ENCODE results near the gene PRICKLE3.

The PRICKLE3 gene, protein sequence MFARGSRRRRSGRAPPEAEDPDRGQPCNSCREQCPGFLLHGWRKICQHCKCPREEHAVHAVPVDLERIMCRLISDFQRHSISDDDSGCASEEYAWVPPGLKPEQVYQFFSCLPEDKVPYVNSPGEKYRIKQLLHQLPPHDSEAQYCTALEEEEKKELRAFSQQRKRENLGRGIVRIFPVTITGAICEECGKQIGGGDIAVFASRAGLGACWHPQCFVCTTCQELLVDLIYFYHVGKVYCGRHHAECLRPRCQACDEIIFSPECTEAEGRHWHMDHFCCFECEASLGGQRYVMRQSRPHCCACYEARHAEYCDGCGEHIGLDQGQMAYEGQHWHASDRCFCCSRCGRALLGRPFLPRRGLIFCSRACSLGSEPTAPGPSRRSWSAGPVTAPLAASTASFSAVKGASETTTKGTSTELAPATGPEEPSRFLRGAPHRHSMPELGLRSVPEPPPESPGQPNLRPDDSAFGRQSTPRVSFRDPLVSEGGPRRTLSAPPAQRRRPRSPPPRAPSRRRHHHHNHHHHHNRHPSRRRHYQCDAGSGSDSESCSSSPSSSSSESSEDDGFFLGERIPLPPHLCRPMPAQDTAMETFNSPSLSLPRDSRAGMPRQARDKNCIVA

DNA sequence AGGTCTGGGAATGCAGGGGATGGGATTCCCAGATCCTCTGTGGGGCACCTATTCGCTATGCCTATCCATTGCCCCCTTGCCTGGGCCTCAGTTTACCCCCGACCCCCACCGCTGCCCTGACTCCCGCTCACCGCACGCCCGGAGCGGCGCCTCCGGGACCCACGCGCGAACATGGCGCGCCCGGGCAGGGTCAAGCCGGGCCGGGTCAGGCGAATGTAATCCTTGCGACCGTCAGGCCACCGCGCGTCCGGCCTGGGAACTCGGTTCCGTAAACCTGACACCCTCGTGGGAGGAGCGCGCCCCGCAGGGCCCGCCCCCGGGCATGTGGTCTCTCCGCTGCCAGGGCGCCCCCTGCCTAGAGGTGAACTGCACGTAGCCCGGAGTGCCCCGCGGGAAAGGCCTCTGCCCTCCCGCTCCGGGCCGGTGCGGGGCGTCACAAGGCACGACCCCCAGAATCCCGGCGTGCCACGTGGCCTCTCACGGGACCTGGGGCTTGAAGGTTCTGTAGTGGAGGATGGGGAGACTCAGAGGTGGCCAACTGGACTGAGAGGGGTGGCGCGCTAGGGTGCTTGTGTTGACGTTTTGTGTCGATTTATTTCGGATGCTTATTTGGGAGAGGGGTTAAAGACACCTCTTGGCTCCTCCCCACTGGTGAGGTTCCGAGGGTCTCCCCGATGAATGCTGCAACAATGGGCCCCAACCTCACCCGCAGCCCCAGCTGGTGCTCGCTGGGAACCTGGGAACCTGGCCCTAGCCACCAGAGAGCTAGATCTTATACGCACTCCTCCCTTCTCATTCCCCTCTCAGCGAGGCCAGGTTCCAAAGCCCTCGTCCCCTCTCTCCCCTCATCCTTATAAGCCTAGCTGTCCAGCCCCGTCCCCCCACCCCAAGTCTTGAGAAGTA, at the start of gene PRICKLE3:
Gene PRICKLE3 (minus strand): TSS at position 249 of the 903 bp plus-strand sequence. CDS start 76 bp downstream, at position 173.
- in situ Hi-C loops (cut with MboI; ENCODE audit: low sequenced_read_pairs) = no loop called here

DNA sequence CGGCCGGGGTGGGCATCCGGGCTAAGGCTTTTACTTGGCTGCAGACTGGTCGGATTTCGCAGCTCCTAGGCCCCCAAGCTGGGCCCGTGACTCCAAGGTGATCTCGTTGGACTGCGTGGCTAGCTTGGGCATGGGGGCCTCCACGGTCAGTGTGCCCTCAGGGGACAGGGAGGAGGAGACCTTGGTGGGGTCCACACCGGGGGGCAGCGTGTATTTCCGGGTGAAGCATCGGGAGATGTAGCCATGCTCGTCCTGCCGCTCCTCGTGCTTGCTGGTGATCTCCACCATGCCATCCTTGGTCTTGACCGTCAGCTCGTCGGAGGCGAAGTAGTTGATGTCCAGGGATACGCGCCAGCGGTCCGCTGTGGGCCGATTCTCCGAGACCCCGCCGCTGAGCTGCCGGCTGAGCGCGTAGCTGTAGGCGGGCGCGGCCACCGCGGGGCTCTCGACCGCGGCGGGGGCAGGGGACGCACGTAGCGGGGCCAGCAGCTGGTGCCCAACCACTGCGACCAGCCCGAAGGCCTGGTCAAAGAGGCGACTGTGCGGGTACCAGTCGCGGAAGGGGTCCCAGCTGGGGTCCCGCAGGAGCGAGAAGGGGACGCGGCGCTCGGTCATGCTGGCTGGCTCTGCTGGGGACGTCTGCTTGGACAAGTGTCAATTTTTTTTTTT, 47.8 kb upstream of the PRICKLE3 start:
- in situ Hi-C loops (cut with MboI; ENCODE audit: low sequenced_read_pairs) = no loop called here

DNA sequence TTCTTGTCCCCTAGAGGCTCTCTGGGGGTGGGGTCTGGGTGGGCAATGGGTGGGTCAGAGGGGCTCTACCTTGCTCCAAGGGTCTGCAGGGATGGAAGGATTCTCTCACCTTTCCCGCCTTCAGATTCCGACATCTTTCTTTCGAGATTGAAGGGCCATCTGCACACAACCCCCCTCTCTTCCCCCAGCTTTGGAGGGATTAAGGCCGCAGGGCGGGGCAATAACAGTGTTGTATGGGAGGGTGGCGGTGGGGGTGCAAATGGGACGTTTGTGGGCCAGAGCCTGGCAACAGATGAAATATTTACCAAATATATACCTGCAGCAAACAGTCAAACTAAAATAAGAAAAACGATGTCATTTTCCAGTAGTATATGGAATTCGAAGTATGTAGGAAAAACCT, 47.0 kb upstream of the PRICKLE3 start, which contains the start of gene CACNA1F:
Gene CACNA1F (minus strand): TSS at position 165 of the 400 bp plus-strand sequence. CDS start 31 bp downstream, at position 134.
- in situ Hi-C loops (cut with MboI; ENCODE audit: low sequenced_read_pairs) = no loop called here

DNA sequence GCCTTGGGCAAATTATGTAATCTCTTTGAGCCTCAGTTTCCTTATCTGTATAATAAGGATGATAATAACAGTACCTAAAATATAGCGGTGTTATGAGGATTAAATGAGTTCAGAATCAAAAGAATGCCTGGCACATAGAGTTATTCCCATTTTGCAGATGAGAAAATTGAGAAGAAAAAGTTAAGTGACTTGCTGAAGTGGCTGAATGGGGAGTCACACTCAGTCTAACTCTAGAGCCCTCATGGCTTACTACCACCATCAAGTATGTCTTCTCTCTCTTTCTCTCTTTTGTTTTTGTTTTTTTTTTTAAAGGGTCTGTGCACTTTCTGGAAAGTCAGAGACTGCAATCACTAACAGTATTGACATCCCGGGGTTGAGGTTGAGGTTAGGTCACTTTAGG, 46.4 kb upstream of the PRICKLE3 start:
- in situ Hi-C loops (cut with MboI; ENCODE audit: low sequenced_read_pairs) = no loop called here

DNA sequence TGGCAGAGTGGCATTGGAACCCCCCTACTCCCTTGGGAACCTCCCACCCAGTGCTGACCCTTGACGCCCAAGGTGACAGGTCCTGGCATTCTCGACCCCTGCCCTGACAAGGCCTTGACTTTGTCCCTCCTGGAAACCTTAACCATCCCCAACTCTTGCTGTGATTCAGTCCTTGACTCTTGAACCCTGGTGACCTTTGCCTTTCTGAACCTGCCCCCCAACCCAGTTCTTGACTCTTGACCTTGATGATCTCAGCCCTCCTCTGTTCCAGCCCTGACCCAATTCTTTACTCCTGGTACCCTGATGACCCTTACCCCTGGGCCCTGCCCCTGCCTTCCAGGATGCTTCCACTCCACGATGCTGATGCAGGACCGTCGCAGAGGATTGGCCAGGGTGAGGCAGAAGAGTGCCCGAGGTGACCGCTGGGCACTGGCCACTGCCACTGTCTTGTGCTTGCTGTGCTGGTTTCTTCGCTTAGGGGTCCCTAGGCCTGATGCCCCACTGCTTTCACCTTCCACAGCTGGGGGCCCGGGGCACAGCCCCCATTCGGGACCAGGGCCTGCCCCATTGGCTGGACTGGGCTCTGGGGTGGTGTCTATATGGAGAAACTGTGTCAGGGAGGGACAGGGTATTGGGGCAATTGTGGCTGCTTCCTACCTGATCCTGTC, 45.3 kb upstream of the PRICKLE3 start:
- in situ Hi-C loops (cut with MboI; ENCODE audit: low sequenced_read_pairs) = no loop called here

DNA sequence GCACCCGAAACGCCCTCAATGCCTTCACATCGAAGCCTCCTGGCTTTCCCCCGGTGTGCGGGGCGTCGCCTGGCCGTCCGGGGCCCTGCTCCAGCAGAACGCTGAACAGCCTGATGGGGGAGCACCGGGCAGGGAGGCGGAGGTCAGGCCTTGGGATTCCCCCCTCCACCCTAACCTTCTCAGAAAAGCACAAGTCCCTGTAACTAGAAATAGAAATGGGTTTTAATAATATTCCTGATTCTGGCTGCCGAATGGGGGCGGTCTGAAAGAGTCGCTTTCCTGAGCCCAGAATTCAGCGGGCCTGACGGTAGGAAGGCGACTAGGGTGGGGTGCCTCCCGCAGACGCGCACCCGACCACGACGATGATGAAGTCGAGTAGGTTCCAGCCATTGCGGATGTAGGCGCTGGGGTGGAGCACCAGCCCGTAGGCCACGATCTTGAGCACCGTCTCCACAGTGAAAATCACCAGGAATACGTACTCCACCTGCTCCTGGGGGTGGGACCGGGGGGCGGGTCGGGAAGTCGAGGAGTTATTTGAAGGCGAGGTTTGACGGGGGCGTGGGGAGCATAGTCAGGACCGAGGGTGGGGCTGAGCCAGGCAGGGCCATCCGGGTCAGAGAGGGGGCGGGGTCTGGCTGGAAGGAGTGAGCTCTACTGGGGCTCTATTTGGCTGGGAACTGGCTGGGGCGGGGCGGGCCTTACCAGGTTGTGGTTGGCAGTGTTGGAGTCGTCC, 44.5 kb upstream of the PRICKLE3 start:
- in situ Hi-C loops (cut with MboI; ENCODE audit: low sequenced_read_pairs) = no loop called here

DNA sequence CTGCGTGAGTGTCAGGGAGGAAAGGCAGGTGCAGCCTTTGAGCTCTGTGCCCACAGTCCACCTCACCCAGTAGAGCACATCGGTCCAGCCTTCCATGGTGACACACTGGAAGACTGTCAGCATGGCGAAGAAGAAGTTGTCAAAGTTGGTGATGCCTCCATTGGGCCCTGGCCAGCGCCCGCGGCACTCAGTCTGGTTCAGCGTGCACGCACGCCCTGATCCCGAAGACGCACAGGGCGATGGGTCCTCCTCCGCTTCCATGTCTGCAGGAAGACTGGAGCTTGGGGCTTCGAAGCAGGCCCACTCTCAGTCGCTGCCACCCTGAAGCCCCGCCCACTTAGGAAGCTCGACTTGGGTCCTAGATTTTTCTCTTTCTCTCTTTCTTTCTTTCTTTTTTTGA, 42.0 kb upstream of the PRICKLE3 start:
- in situ Hi-C loops (cut with MboI; ENCODE audit: low sequenced_read_pairs) = no loop called here

DNA sequence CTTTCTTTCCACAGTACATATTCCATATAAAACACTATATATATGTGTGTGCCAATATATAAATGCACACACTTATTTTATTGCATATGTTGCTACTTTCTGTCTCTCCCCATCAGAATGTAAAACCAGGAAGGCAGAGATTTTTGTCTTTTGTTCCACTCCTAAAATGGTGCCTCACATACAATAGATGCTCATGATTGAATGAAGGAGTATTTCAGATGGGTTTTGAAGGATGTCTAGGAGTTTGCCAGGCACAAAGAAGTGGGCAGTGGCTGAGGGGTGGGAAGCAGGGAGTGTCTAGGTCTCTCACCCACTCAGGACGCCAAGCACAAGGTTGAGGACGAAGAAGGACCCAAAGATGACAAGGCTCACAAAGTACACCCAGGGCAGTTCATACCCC, 41.6 kb upstream of the PRICKLE3 start:
- in situ Hi-C loops (cut with MboI; ENCODE audit: low sequenced_read_pairs) = no loop called here

DNA sequence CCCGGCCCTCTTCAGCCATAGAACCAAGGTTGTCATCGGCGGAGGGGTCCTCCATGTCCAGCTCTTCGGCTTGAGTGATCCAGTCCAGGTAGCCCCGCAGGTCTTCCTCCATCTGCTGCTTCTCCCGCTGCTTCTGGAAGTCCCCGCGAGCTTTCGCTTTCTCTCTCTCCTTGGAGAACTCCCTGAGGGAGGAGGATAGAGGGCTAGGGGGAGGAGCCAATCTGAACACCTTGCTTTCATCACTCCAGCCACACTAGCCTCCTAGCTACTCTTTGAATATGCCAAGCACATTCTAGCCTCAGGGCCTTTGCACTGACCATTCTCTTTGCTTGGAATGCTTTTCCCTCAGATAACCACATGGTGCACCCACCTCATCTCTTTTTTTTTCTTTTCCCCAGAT, 40.8 kb upstream of the PRICKLE3 start:
- in situ Hi-C loops (cut with MboI; ENCODE audit: low sequenced_read_pairs) = no loop called here

DNA sequence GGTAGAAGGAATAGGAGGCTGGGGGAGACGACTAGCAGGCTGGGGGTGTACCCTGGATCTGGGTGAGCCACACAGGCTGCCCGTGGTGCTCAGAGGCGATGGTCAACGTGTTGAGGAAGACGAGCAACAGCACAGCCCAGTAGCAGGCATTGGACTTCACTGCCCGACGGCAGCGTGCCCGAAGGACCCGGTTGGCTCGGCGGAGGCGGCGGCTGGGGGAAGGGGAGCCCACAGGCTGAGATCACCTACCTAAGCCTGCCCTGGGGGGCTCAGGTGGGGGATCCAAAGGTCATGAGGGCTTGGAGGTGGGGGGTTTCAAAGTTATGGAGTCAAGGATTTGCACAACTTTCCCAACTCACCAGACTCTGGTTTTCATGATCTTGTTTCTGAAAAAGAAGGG, 39.7 kb upstream of the PRICKLE3 start:
- in situ Hi-C loops (cut with MboI; ENCODE audit: low sequenced_read_pairs) = no loop called here

DNA sequence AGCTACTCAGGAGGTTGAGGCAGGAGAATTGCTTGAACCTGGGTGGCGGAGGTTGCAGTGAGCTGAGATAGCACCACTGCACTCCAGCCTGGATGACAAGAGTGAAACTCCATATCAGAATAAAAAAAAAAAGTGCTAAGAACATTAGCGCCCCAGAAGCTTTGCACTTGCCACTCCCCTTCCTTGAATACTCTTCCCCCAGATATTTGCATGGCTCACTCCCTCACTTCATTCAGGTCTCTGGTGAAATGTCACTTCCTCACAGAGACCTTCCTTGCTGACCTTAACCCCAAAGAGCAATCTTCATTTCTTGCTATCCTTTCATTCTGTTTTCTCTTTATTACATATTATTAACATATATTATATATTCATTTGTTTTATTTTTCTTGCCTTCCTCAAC, 35.7 kb upstream of the PRICKLE3 start:
- in situ Hi-C loops (cut with MboI; ENCODE audit: low sequenced_read_pairs) = no loop called here

DNA sequence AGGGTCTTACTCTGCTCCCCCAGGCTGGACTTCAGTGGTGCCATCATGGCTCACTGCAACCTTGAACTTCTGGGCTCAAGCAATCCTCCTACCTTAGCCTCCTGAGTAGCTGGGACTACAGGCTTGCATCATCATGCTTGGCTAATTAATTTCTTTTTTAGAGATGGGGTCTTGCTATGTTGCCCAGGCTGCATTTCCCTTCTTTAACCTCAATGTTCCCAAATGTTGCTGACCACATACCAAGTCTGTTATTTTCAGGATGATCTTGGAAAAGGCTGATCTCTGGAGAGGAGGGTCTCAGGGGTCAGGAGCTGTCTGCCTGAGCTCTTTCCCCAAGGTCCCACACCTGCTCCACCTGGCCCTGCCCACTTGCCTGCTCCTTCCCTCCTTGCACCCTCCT, 33.9 kb upstream of the PRICKLE3 start:
- in situ Hi-C loops (cut with MboI; ENCODE audit: low sequenced_read_pairs) = no loop called here

DNA sequence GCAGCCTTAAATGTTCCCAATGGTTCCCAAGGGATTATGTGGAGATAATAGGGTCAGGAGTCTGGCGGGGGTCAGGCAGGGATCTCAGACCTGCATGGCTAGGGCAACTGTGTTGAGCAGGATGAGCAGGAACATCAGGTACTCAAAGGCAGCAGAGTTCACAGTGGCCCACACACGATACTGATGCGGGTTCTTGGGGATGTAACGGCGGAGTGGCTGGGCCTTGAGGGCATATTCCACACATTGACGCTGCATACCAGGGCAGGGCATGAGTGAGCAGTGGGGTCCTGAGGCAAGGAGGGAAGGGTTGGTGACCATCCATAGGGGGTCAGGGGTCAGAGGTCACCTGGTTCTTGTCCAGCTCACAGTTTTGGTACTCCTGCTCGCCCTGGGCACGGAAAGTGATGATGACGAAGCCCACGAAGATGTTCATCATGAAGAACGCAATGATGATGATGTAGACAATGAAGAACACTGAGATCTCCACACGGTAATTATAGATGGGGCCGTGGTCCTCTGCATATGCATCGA, 28.9 kb upstream of the PRICKLE3 start:
- in situ Hi-C loops (cut with MboI; ENCODE audit: low sequenced_read_pairs) = no loop called here

DNA sequence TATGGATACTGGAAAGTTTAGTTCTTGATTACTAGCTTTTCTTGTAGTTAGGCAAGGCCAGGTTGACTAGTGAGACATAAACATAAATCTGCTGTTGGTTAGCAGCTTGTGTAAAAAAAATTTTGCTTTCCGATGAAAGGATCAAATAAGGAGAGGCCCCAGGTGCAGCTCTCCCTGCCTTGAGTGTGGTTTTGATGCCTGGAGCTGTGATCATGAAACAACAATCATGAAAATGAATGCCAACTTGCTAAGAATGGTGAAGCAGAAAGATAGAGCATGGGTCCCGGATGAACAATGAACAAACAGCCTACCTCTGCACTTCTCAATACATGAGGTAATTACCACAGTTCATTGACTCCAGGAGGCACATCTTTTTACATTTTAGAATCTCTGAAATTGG, 28.2 kb upstream of the PRICKLE3 start:
- in situ Hi-C loops (cut with MboI; ENCODE audit: low sequenced_read_pairs) = no loop called here

DNA sequence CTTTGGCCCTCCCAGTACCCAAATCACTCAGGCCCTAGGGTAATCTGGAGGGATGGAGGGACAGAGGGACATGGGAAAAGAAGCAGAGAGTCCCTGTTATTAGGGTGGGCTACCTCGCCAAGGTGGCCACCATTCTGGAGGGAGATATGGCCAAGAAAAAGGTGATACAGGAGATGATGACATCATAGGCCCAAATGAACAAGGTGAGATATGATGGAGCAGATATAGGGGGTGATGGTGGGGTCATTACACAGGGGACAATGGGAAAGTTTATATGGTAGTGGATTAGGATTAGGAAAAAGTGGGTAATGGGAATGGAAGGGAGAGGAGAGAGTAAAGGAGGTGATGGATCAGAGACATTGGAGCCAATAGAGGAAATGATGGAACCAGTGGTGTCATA, 26.7 kb upstream of the PRICKLE3 start:
- in situ Hi-C loops (cut with MboI; ENCODE audit: low sequenced_read_pairs) = no loop called here

DNA sequence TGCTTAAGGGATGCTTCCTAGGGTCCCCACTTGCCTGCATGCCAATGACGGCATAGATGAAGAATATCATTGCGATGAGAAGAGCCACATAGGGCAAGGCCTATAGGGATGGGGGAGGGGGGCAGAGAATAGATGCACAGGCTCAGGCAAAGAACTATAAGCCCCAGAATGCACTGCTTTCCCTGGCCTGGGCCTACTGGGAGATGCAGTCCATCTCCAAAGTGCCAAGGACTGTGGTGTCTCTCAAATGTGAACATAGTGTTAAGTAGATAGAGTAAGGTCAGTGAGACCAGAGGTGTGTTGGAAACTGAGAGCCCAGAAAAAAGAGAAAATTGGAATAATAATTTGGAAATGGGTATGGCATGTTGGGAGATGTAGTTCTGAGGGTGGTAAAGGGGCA, 26.0 kb upstream of the PRICKLE3 start:
- in situ Hi-C loops (cut with MboI; ENCODE audit: low sequenced_read_pairs) = no loop called here

DNA sequence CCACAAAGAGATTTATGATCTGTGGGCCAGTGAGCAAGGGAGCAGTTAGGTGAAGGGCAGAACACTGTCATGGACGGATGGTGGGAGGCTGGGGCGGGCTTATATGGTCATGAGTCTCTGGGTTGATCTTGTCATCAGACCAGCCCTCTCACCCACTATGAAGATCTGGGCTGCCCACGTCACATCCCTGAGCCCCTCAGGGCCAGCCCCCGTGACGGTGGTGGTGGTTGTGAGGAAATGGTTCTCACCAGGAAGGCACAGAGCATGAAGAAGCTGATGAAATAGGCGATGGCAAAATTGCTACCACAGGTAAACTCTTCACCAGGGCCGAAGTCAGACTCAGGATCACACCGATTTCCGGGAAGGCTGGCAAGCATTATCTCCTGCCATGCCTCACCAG, 24.9 kb upstream of the PRICKLE3 start:
- in situ Hi-C loops (cut with MboI; ENCODE audit: low sequenced_read_pairs) = no loop called here

DNA sequence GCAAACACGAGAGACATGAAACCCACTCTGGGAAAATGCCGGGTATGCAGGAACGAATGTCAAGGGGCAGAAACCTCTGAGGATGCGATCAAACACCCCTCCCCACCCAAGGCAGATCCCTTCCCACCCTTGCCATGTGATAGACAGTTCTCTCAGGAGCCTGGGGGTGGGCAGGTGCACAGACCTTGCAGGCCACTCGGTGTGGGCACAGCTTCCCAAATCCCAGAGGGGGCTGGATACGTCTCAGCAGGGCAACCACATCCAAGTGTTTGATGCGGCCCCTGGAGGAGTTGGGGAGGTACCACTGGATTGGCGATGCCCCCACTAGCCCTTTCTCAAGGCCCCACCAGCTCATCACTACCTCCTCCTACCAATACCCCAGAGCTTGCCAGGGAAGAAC, 24.2 kb upstream of the PRICKLE3 start:
- in situ Hi-C loops (cut with MboI; ENCODE audit: low sequenced_read_pairs) = no loop called here

DNA sequence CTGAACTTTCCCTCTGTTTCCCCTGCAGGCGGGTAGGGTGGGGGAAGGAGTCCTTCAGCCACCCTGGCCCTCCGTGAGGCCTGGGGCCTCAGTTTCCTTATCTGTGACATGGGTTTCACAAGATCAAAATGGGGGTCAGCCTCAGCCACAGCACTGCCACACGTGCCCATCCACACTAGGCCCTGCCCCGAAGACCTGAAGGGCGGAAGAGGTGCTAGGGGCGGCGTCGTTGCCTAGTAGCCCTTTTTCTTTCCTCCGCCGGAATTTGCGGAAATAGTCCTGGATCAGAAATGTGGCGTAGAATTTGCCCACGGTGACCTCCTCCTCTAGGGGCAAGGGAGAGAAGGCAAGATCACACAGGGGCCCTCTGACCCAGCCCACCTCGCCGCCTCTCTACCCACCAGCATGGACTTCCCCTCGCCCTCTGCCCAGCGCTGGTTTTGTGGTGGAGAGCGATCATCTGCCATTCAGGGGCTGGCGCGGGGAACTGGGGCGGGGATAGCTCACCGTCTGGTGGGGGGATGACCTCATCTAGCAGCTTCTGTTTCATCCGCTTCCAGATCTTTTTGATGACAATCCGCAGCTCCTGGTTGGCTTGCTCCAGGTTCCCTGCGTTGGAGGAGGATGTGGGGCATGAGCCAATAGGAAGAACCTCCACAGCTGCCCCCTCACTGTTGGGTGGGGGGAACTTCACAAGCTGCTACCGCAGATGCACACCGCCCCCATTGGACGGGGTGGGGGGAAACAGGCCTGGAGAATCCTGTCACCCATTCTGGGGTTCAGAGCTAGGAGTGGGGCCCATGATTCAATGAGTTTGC, 23.5 kb upstream of the PRICKLE3 start:
- in situ Hi-C loops (cut with MboI; ENCODE audit: low sequenced_read_pairs) = no loop called here

Measured in hTERT RPE-1 (cell line).